K562 (cell line): ENCODE results near the gene GGA3. TPM values are rescaled to one million over a fixed set of nuclear protein-coding genes. Genes with fewer than 3 reads are reported as not detected.

Source experiments
- HIVEP1 ChIP-seq: fragments of 250-450 bp; sonication (Bioruptor Pico); IDR thresholded peaks from 2 replicates; pipeline ENCODE4 v1.4.0; 2020; ENCODE audit warnings: mild to moderate bottlenecking
- LEF1 ChIP-seq: fragments of 450-650 bp; IDR thresholded peaks from 2 replicates; pipeline ENCODE4 v1.6.1; 2016; ENCODE audit warnings: mild to moderate bottlenecking
- MGA ChIP-seq: fragments of 450-650 bp; IDR thresholded peaks from 2 replicates; pipeline ENCODE4 v1.6.1; 2016; ENCODE audit warnings: mild to moderate bottlenecking, moderate library complexity
- MTA3 ChIP-seq: fragments of 450-650 bp; formaldehyde crosslinking; IDR thresholded peaks from 2 replicates; pipeline ENCODE4 v1.6.1; 2017; ENCODE audit warnings: mild to moderate bottlenecking, borderline replicate concordance
- MYNN ChIP-seq, 2 experiments: sonication (generic); formaldehyde crosslinking in 1 of 2; IDR thresholded peaks; 2 replicates each; pipeline versions ENCODE4 v1.5.0 to v1.6.1; 2016 to 2020; ENCODE audit warnings: antibody characterized with exemption in 1 of 2, missing genetic modification reagents in 1 of 2
- POLR2A ChIP-seq: fragments of 450-650 bp; conservative IDR thresholded peaks from 2 replicates; pipeline ENCODE4 v1.6.1; 2016
- POLR2H ChIP-seq: IDR thresholded peaks from 2 replicates; pipeline ENCODE4 v1.6.1; 2016; ENCODE audit warnings: missing genetic modification characterization, low read depth, mild to moderate bottlenecking, control low read depth, missing compliant biosample characterization, moderate library complexity
- SRF ChIP-seq, 2 experiments: fragments of 250-450, 450-650 bp in 1 of 2; sonication (Bioruptor Pico) in 1 of 2; sonication (generic) in 1 of 2; formaldehyde crosslinking; IDR thresholded peaks; 2 replicates each; pipeline versions ENCODE4 v1.5.0 to v1.5.1; 2020 to 2022; ENCODE audit warnings: mild to moderate bottlenecking in 1 of 2, missing genetic modification reagents in 1 of 2
- SUPT5H ChIP-seq: fragments of 450-650 bp; IDR thresholded peaks from 2 replicates; pipeline ENCODE4 v1.6.1; 2016
- ZNF609 ChIP-seq: sonication (generic); formaldehyde crosslinking; IDR thresholded peaks from 2 replicates; pipeline ENCODE4 v1.8.1; 2023; ENCODE audit warnings: missing genetic modification reagents, mild to moderate bottlenecking, borderline replicate concordance
- polyA plus RNA-seq, 8 experiments: library from polyadenylated mRNA; depleted of rRNA in 4 of 8; stranded (reverse) in 5 of 8; unstranded in 3 of 8; fragments of >200 nt; fragmentation: Nextera tagmentation in 2 of 8; fragmentation: Illumina TruSeq in 1 of 8; extraction: Ambion mirVana in 2 of 8; extraction: Trizol in 1 of 8; gene quantifications; 2 replicates each; pipeline versions ENCODE4 v1.2.1 to v1.2.3, GENCODE V29; 2011 to 2014; ENCODE audit warnings: inconsistent platforms in 1 of 8, missing spikeins in 1 of 8
- total RNA-seq, 7 experiments: library from RNA; depleted of rRNA in 6 of 7; stranded (reverse); fragments of >200 nt in 6 of 7; fragmentation: Illumina TruSeq in 2 of 7; extraction: Trizol in 2 of 7; gene quantifications; 2 replicates each; pipeline versions ENCODE4 v1.2.1 to v1.2.3, GENCODE V29; 2011 to 2021; ENCODE audit warnings: low replicate concordance in 1 of 7
- TF ChIP-seq, protein P1 (sequence below): fragments of 450-650 bp; formaldehyde crosslinking; IDR thresholded peaks from 2 replicates; pipeline ENCODE4 v1.4.0; 2020; ENCODE audit warnings: mild to moderate bottlenecking, moderate library complexity

GGA3 gene
- total and polyA plus RNA-seq, 9 of the 15 experiments (the other 6 are each of a cell fraction or from before 2014, with no cell fraction given) = 5.7 to 64.9 (median 25.4) TPM

GRCh38 chr17:75272848-75273184 is 11.4 kb upstream of the GGA3 start (continued):
- TF ChIP-seq MGA (no peak), ZNF609 (CRISPR knock-in tag) (no peak), MYNN (IDR thresholded peaks at IDR 0.05) (no peak), MYNN (CRISPR knock-in tag; IDR thresholded peaks at IDR 0.05) (no peak), SRF (CRISPR knock-in tag; IDR thresholded peaks at IDR 0.05) (no peak), POLR2H (no peak), MTA3 (0 out of 2 replicates have a peak, but pooled peaks have one; percentile 6), HIVEP1 (CRISPR knock-in tag) (no peak), POLR2A (peak; percentile 34), SUPT5H (0 out of 2 replicates have a peak, but pooled peaks have one; percentile 2), LEF1 (no peak)
- TF ChIP-seq, protein P1, sequence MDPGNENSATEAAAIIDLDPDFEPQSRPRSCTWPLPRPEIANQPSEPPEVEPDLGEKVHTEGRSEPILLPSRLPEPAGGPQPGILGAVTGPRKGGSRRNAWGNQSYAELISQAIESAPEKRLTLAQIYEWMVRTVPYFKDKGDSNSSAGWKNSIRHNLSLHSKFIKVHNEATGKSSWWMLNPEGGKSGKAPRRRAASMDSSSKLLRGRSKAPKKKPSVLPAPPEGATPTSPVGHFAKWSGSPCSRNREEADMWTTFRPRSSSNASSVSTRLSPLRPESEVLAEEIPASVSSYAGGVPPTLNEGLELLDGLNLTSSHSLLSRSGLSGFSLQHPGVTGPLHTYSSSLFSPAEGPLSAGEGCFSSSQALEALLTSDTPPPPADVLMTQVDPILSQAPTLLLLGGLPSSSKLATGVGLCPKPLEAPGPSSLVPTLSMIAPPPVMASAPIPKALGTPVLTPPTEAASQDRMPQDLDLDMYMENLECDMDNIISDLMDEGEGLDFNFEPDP (CRISPR knock-in tag) = no peak
